HepG2 (cell line): ENCODE data around the gene STK39. TPM values are rescaled to one million over a fixed set of nuclear protein-coding genes. Genes with fewer than 3 reads are reported as not detected.

Experiments
- CENPBD1 ChIP-seq: sonication (generic); formaldehyde crosslinking; IDR thresholded peaks from 2 replicates; pipeline ENCODE4 v1.8.0; 2022; ENCODE audit warnings: missing genetic modification reagents, low read depth, mild to moderate bottlenecking, borderline replicate concordance
- CREM ChIP-seq, 2 experiments: sonication (generic) in 1 of 2; formaldehyde crosslinking in 1 of 2; IDR thresholded peaks; 2 replicates each; pipeline versions ENCODE4 v1.4.0 to v1.6.1; 2016 to 2020; ENCODE audit warnings: antibody characterized with exemption in 1 of 2, mild to moderate bottlenecking in 1 of 2, missing genetic modification reagents in 1 of 2
- GPN1 ChIP-seq: sonication (generic); formaldehyde crosslinking; IDR thresholded peaks from 2 replicates; pipeline ENCODE4 v1.5.1; 2020; ENCODE audit warnings: missing genetic modification reagents, borderline replicate concordance
- HNRNPLL ChIP-seq: fragments of 200-400 bp; formaldehyde crosslinking; IDR thresholded peaks from 2 replicates; pipeline ENCODE4 v1.6.1; 2017; ENCODE audit warnings: mild to moderate bottlenecking, low read depth, low read length; ENCODE audit not compliant: poor library complexity, severe bottlenecking
- KDM2A ChIP-seq: sonication (generic); formaldehyde crosslinking; IDR thresholded peaks from 2 replicates; pipeline ENCODE4 v1.4.0; 2020; ENCODE audit warnings: low read depth, missing genetic modification reagents, borderline replicate concordance
- MED1 ChIP-seq: sonication (generic); formaldehyde crosslinking; IDR thresholded peaks from 2 replicates; pipeline ENCODE4 v1.4.0; 2020; ENCODE audit warnings: missing genetic modification reagents
- MIER3 ChIP-seq: IDR thresholded peaks from 2 replicates; pipeline ENCODE4 v1.6.1; 2016; ENCODE audit warnings: missing compliant biosample characterization, borderline replicate concordance
- MLLT10 ChIP-seq: sonication (generic); formaldehyde crosslinking; IDR thresholded peaks from 2 replicates; pipeline ENCODE4 v1.4.0; 2020; ENCODE audit warnings: missing genetic modification reagents
- NFKBIZ ChIP-seq: IDR thresholded peaks from 2 replicates; pipeline ENCODE4 v1.6.1; 2018; ENCODE audit warnings: missing genetic modification reagents, missing compliant biosample characterization
- PBX3 ChIP-seq: sonication (generic); formaldehyde crosslinking; IDR thresholded peaks from 2 replicates; pipeline ENCODE4 v1.8.1; 2023; ENCODE audit warnings: missing genetic modification reagents, inconsistent platforms, borderline replicate concordance
- PPARG ChIP-seq: conservative IDR thresholded peaks from 2 replicates; pipeline ENCODE4 v1.6.1; 2016; ENCODE audit warnings: missing biosample characterization, missing genetic modification reagents
- SMAD1 ChIP-seq: sonication (generic); formaldehyde crosslinking; IDR thresholded peaks from 2 replicates; pipeline ENCODE4 v1.4.0; 2020; ENCODE audit warnings: missing genetic modification reagents, low read depth, mild to moderate bottlenecking, borderline replicate concordance
- SMAD9 ChIP-seq: sonication (generic); formaldehyde crosslinking; IDR thresholded peaks from 2 replicates; pipeline ENCODE4 v1.5.1; 2020; ENCODE audit warnings: mild to moderate bottlenecking, missing genetic modification reagents
- TBL1XR1 ChIP-seq: fragments of 150-350 bp; IDR thresholded peaks from 2 replicates; pipeline ENCODE4 v1.6.1; 2014; ENCODE audit warnings: borderline replicate concordance, low read length; ENCODE audit not compliant: partially characterized antibody
- TGIF2 ChIP-seq: IDR thresholded peaks from 2 replicates; pipeline ENCODE4 v1.6.1; 2016; ENCODE audit warnings: control low read depth, missing compliant biosample characterization
- ZFP41 ChIP-seq: sonication (generic); formaldehyde crosslinking; IDR thresholded peaks from 2 replicates; pipeline ENCODE4 v1.4.0; 2020; ENCODE audit warnings: mild to moderate bottlenecking, missing genetic modification reagents, borderline replicate concordance
- ZKSCAN5 ChIP-seq: sonication (generic); formaldehyde crosslinking; IDR thresholded peaks from 2 replicates; pipeline ENCODE4 v1.5.1; 2020; ENCODE audit warnings: mild to moderate bottlenecking, missing genetic modification reagents
- ZNF142 ChIP-seq: sonication (generic); formaldehyde crosslinking; IDR thresholded peaks from 2 replicates; pipeline ENCODE4 v1.4.0; 2020; ENCODE audit warnings: missing genetic modification reagents
- ZNF337 ChIP-seq: sonication (generic); formaldehyde crosslinking; IDR thresholded peaks from 2 replicates; pipeline ENCODE4 v1.5.1; 2020; ENCODE audit warnings: missing genetic modification reagents, low read depth, mild to moderate bottlenecking, borderline replicate concordance
- ZNF563 ChIP-seq: sonication (generic); formaldehyde crosslinking; IDR thresholded peaks from 2 replicates; pipeline ENCODE4 v1.8.0; 2022; ENCODE audit warnings: mild to moderate bottlenecking, moderate library complexity, missing genetic modification reagents
- ZNF615 ChIP-seq: sonication (generic); formaldehyde crosslinking; IDR thresholded peaks from 2 replicates; pipeline ENCODE4 v1.5.0; 2020; ENCODE audit warnings: mild to moderate bottlenecking, missing genetic modification reagents, borderline replicate concordance
- ZNF619 ChIP-seq: sonication (generic); formaldehyde crosslinking; IDR thresholded peaks from 2 replicates; pipeline ENCODE4 v1.4.0; 2020; ENCODE audit warnings: mild to moderate bottlenecking, missing genetic modification reagents
- polyA plus RNA-seq, 8 experiments: library from polyadenylated mRNA; depleted of rRNA in 3 of 8; stranded (reverse) in 7 of 8; unstranded in 1 of 8; fragments of >200 nt; fragmentation: Illumina TruSeq in 4 of 8; extraction: Trizol in 4 of 8; gene quantifications; 2 replicates each; pipeline versions ENCODE4 v1.2.1 to v1.2.3, GENCODE V29; 2011 to 2016; ENCODE audit warnings: low read depth in 4 of 8, missing spikeins in 1 of 8, mixed read lengths in 1 of 8; ENCODE audit not compliant: insufficient read depth in 1 of 8
- total RNA-seq, 5 experiments: library from RNA; depleted of rRNA; stranded (reverse); fragments of >200 nt; fragmentation: Illumina TruSeq; extraction: Trizol; gene quantifications; 2 replicates each; pipeline ENCODE4 v1.2.3, GENCODE V29; 2016; ENCODE audit warnings: low read depth in 1 of 5

Gene STK39
- total and polyA plus RNA-seq, 2 of the 13 experiments (the other 11 are each of a cell fraction or from before 2014, with no cell fraction given): 27.3 to 38.4 TPM

GRCh38 chr2:168165985-168166901 lies 81.2 kb downstream of the STK39 start (continued):
- no peak for TF ChIP-seq HNRNPLL
- no peak for TF ChIP-seq ZFP41 (CRISPR knock-in tag)
- no peak for TF ChIP-seq ZNF563
- no peak for TF ChIP-seq NFKBIZ (CRISPR knock-in tag)
- TF ChIP-seq MED1 (CRISPR knock-in tag): peak; percentile 92
- TF ChIP-seq ZNF619: no peak
- TF ChIP-seq PBX3 (CRISPR knock-in tag): no peak
- no peak for TF ChIP-seq SMAD9 (CRISPR knock-in tag)
- no peak for TF ChIP-seq SMAD1 (CRISPR knock-in tag)
- TF ChIP-seq ZNF337: no peak
- no peak for TF ChIP-seq MIER3 (CRISPR knock-in tag)
- TF ChIP-seq KDM2A (CRISPR knock-in tag): no peak
- TF ChIP-seq ZKSCAN5 (CRISPR knock-in tag): no peak
- TF ChIP-seq MLLT10 (CRISPR knock-in tag): no peak
- TF ChIP-seq TBL1XR1: no peak
- TF ChIP-seq ZNF615 (CRISPR knock-in tag): no peak
- no peak for TF ChIP-seq CENPBD1 (CRISPR knock-in tag)
- no peak; the same call in 1 of the 2 replicates for TF ChIP-seq PPARG (CRISPR knock-in tag)
- TF ChIP-seq CREM (IDR thresholded peaks at IDR 0.05): peak; percentile 22; the same call in 1 of the 2 replicates
- no peak for TF ChIP-seq CREM (CRISPR knock-in tag; IDR thresholded peaks at IDR 0.05)
- TF ChIP-seq GPN1 (CRISPR knock-in tag): no peak
- TF ChIP-seq TGIF2 (CRISPR knock-in tag): peak; percentile 56; the same call in 1 of the 2 replicates
- TF ChIP-seq ZNF142: 0 out of 2 replicates have a peak, but pooled peaks have one; percentile 38
